D721Med (cell line): ENCODE results near the gene BEND7.
"Not testable (repeated sequence)": the region's sequence is repeated elsewhere in the genome, so short reads cannot be mapped to it uniquely, and the experiment has no call there.

Source experiments
- DNase-seq: peaks from one replicate; pipeline ENCODE4 v3.0.0; 2011; ENCODE audit warnings: low spot score; ENCODE audit not compliant: insufficient read length
- FAIRE-seq: peaks from 2 replicates; lab custom pipeline; 2011; peaks lifted over from hg19 to GRCh38; lab: Jason Lieb, UNC
- TF ChIP-seq, protein P1 (sequence below): IDR thresholded peaks from 2 replicates; pipeline ENCODE4 v1.5.1; 2012; ENCODE audit warnings: mild to moderate bottlenecking, control low read depth; ENCODE audit not compliant: insufficient read depth; ENCODE audit errors: missing control alignments

Gene BEND7

DNA sequence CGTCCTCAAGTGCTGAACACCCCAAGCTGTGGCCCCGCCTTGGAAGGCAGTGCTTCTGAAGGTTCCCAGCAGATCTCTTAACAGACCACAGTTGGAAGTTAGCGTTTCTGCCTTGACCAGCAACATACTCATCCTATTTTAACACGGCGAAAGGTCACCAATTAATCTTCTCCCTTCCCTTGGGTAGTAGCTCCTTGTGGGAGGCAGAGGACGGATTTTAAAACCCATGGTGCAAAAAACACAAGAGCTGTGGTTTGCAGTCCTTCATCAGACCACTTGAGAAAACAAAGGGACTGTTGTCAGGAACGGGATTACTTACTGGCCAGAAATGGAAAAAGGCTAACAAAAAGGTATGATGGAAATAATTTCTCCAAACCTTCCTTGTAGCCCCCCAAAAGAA is 87.3 kb downstream of the BEND7 start:
- DNase-seq, result no peak
- FAIRE-seq, result no peak
- TF ChIP-seq, protein P1, sequence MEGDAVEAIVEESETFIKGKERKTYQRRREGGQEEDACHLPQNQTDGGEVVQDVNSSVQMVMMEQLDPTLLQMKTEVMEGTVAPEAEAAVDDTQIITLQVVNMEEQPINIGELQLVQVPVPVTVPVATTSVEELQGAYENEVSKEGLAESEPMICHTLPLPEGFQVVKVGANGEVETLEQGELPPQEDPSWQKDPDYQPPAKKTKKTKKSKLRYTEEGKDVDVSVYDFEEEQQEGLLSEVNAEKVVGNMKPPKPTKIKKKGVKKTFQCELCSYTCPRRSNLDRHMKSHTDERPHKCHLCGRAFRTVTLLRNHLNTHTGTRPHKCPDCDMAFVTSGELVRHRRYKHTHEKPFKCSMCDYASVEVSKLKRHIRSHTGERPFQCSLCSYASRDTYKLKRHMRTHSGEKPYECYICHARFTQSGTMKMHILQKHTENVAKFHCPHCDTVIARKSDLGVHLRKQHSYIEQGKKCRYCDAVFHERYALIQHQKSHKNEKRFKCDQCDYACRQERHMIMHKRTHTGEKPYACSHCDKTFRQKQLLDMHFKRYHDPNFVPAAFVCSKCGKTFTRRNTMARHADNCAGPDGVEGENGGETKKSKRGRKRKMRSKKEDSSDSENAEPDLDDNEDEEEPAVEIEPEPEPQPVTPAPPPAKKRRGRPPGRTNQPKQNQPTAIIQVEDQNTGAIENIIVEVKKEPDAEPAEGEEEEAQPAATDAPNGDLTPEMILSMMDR, result no peak

DNA sequence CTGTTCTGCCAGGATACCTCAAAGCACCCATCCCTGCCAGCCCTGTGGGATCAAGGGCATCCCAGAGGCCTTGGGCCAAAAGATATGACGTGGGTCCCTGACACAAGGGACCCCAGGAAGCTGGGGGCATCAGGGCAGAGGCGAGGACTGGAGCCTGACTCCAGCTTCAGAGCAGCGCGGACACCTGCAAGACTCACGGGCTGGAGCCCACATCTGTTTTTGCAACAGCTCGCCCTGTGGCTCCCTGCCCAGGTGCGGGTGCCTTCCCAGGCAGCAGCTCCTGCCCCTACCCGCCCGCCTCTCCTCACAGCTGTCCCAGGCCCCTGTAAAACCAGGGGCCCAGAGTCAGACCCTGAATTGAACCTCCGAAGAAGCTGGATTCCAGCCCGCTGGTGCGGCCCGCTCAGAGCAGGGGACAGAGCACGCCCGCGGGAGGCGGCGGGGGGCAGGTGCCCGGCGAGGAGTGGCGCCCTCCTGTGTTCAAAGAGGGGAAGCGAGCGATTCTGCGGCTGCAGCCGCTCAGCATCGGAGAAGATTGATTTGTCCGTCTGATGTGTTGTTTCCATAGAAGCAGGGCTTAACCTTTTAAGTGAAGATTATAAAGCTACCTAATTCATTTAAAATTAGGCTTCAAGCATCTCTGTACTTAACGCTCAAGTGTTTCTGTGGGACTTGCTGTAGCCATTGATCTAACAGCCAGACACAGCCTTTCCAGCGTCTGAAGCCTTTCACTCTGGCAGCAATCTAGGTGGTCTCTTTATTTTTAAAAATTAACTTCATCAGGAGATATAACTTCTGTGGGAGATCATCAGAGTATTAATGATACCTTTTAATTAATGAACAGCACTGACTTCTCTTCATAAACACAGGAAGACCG is 88.4 kb downstream of the BEND7 start:
- DNase-seq (peak; percentile 79), FAIRE-seq (no peak)
- TF ChIP-seq, protein P1, result peak; percentile 67

DNA sequence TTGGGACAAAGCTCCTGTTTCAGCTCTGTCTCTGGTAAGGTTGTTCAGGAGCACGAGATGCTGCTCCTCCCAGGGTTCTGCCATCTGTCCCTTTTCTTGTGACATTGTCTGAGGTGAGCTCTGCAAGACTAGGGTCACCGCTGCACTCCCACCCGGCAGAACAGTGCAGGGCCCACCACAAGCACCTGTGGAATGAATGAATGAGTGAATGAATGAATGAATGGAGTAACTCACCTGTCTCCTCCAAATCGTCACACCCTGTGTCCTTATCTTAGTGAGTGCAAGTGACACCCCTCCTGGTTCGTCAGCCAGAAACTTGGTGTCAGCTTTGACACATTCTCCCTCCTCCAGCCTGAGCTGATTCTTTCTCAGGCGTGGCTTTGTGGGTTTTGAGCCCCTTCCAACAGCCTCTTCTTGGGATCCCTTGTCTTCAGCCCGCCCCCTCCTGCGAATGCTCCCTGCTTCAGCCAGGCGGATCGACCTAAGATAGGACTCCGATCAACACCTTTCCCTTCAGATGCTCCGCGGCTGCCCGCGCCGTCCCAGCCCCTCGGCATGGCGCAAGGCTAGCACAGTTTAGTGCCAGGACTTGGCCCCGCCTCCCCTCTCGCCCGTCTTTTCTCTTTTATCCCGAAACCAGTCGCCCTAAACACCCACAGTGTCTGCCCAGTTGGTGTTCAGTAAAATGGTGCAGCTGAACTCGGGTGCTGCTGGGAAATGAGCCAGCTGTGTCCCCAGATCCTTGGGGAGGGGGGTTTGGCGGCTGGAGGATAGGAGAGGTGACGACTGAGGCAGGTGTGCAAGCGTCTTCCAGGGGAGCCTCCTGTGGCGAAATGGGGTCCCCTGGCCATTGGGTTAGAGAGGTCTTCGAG is 89.3 kb downstream of the BEND7 start:
- no peak for FAIRE-seq
- TF ChIP-seq, protein P1, result no peak
- no peak for DNase-seq

DNA sequence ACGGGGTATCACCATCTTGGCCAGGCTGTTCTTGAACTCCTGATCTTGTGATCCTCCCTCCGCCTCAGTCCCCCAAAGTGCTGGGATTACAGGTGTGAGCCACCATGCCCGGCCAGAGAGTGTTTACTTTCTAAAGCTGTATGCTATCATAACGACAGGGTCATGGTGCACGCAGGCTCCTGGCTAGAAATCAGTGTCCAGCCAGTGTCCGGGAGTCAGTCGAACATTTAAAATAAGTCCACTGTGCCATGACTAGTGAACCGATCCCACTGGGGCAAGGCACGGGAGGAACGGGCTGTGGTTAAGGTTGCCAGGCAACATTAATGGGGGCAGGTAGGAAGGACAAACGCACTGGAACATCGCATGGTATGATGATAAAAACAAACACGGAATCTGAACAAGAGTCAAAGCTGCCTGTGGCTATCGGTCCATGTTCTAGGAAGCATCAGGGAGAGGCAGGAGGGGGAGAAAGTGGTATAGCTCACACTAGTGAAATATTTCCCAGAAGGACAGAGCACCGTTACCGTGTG is 91.7 kb downstream of the BEND7 start:
- FAIRE-seq, result no peak

DNA sequence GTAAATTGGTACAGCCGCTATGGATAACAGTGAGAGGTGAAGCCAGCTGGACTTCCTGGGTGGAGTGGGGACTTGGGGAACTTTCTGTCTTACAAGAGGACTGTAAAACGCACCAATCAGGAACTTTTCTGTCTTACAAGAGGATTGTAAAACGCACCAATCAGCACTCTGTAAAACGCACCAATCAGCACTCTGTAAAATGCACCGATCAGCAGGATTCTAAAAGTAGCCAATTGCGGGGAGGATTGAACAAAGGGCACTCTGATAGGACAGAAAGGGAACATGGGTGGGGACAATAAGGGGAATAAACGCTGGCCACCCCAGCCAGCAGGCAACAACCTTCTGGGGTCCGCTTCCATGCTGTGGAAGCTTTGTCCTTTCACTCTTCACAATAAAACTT is 100.9 kb downstream of the BEND7 start:
- DNase-seq, result not testable (repeated sequence)

More for the DNA sequence above, 91.7 kb downstream of the BEND7 start:
- no peak for DNase-seq
- TF ChIP-seq, protein P1, result no peak

DNA sequence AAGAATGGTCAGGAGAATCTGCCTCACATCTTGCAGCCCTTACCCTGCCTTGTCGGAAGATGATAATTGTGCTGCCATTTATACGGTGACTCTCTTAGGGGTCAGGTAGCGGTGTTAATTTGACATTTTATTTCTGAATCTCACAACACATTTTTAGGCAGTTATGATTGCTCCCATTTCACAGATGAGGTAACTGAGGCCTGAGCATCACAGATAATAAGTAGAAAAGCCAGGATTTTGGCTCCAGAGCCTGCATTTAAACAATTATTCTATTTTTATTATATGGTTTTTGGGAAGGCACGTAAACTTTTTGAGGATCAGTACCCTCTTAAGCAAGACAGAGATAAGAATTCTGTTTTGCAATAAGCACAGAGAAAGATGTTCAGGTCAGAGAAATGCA is 103.4 kb downstream of the BEND7 start:
- no peak for DNase-seq
- no peak for FAIRE-seq
- TF ChIP-seq, protein P1, result no peak

More for the DNA sequence above, 100.9 kb downstream of the BEND7 start:
- FAIRE-seq, result not testable (repeated sequence)

DNA sequence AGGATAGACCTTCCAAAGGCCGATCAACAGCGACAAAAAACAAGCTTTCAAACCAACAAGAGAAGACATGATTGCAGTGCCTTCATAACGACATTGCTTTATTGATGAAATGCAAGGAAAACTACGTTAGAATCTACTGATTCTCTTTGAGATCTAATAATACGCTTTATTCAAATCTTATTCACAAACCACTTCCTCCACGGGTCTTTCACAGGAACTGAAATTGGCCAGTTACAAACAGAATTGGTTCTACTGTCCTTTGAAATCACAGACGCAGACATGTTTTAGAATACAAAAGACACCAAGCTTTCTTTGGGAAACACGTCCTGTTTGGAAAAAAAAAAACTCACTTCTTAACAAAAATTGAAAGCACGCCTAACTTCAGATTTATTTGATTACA is 106.0 kb downstream of the BEND7 start:
- no peak for FAIRE-seq
- TF ChIP-seq, protein P1, result no peak
- DNase-seq, result no peak
